ENCODE results near the gene ARHGAP6.

ARHGAP6 gene

DNA sequence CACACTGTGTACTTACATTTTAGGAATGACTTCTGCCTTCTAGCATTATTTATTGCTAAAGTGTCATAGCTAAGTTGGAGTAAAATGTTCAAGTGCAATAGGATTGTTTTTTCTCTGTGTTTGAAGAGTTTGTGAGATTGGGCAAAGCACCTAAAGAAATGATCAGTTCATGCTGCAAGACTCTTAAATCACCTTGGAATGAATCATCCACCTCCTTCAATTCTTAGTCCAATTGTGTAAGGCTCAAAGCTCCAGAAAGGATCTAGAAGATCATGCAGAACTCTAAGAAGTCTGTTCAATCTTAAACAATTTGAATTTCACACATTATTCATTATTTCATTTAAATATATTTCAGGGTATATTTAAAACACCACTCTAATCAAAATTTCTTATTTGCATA is 235.4 kb downstream of the ARHGAP6 start:
- DNase-seq (ENCODE audit: low read depth in 4 of 4, low spot score in 1 of 4): no peak

DNA sequence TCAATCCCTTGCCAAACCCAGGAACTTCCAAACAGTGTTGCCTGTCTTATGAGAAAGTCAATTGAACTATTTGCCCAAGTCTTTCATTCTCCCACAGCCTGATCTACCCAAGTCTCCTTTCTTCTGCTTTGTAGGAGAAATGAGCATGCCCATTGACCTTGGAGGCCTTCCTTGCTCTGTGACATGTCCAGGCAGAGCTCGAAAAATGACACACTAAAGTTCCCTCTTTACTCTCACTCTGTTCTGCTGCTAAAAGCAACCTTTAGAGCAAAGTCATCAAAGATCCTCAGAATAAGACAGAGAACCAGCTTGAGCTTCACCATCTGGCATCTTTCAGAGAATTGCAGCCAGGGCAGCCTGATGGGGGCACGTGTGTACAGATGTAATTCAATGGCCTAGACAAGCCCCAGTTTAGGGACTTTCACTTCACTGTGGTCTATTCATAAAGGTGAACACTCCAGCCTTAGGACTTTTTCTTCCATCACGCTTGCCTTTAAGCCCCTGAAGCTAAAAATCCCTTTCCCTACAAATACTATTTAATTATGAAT is 236.1 kb downstream of the ARHGAP6 start:
- no peak for DNase-seq (ENCODE audit: low read depth in 4 of 4, low spot score in 1 of 4)

DNA sequence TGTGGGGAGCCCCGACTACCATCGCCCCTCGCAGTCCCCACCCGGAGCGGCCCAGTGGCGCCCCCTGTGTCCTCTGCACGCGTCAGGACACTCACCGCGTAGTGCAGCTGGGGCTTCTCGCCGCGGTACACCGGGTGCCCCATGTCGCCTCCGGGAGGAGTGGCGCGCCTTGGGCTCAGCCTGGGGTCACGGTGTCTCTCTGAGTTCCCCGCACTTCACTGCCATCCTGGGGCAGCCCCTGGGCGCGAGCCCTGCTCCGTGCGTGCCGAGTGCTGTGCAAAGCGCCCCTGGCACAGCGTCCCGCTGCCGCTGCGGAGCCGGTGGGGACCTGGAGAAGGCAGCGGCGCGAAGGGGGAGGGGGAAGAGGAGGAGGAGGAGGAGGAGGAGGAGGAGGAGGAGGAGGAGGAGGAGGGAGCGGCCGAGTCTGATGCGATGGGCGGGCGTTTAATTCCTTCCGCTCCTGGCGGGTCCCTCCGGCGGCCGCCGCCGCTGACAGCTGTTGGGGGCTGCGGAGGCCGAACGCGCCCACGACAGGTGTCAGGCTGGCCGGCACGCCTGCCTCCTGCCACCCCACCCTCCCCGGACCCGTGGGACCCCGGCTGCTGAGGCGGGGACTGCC is 238.2 kb downstream of the ARHGAP6 start:
- DNase-seq (ENCODE audit: low read depth in 4 of 4, low spot score in 1 of 4): no peak

DNA sequence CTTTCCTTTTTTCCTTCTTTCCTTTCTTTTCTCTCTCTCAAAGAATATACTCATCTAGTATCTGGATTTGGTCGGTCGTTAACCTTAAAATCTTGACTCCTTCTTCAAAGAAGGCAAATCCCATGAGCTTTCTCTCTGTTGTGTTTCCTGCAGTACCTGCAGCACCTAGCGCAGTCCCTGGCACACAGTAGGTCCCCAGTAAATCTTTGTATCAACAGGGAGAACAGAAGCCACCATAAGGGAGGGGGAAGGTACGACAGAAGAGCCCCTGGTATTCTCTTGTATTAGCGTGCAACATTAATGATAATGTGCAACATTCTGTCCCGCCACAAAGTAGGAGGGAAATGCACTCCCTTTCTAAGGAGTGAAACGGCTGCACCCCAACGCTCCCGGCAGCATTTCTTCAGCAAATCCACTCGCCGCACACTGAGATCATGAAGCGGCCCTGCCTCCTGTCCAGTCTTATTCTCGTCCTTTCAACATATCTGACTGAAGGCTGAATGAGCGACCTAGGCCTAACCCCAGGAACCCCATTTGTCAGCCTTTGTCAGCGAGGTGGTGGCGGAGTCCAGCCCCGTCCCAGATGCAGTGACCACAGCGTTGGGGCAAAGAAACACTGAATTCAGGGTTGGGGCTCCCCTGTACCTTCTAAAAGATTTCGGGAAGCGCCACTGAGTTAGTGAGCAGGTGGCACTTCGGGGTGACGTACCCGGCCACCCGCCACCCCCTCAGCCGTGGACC is 238.8 kb downstream of the ARHGAP6 start:
- no peak for DNase-seq (ENCODE audit: low read depth in 4 of 4, low spot score in 1 of 4)

DNA sequence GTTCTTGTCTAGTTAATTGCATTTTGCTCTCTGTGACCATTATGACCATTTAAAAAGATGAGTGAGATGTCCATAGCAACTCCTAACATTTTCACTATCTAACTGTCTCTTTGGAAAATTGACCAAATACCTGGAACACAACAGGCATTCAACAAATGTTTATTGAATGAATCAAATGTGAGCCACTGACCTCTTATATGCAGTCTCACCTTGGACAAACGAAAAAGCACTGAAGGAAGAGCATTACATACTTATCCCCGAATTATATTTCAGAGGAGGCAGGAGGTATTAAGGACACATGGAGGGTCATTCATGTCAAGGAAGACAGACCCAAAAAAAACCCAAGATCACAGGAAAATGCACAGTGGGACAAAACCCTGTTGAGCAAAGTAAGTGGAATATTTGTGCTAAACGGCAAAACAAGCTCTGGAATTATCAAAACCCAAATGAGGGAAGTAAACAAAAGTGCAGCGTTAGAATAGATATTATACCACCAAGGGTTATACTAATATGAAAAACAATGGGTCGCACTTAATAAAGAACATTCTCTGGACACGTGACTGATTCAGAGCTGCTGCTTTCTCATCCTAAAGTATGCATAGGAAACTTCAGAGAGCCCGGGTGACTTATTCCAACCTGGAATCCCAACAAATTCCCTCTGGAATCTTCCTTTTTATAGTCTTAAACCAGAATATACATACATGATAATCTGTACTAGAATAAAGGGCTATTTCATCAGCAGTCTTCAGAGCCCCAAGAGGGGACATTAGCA is 240.6 kb downstream of the ARHGAP6 start:
- DNase-seq (ENCODE audit: low read depth in 4 of 4, low spot score in 1 of 4): no peak

DNA sequence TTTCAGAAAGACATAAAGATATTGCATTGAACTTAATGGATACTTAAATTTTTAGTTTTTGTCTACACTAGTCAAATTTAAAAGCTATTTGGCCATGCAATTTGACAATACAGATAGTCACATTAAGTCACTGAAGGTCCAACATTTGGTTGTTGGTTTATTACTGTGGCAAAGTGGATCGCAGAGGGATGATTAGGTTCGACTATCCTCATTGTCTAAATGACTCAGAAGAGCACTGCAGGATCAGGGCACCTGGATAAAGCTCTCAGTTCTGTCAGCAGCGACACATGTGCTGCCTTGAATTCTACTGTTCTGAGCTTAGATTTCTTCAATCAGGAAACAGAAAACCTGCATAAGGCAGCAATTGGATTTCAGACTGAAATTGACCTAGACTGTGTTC is 241.8 kb downstream of the ARHGAP6 start:
- no peak for DNase-seq (ENCODE audit: low read depth in 4 of 4, low spot score in 1 of 4)

DNA sequence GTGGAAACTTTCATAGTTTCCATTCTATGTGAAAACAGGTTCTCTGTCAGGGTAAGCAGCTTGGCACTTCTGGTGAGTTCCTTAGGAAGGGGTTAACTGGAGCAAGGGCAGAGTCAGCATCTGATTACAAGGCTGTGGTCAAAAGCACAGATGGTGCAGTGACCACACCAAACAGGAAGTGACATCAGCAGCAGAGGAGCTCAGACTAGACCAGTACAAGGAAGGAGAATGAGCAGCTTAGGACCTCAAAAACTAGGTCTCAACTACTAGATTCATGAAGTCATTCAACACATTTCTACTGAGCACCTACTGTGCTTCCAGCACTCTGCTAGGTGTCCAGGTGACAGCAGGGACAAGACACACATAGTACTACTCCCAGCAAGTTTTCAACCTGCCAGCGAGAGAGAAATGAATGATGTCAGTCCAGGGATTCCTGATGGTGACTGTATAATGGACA is 242.3 kb downstream of the ARHGAP6 start:
- DNase-seq (ENCODE audit: low read depth in 4 of 4, low spot score in 1 of 4): no peak

DNA sequence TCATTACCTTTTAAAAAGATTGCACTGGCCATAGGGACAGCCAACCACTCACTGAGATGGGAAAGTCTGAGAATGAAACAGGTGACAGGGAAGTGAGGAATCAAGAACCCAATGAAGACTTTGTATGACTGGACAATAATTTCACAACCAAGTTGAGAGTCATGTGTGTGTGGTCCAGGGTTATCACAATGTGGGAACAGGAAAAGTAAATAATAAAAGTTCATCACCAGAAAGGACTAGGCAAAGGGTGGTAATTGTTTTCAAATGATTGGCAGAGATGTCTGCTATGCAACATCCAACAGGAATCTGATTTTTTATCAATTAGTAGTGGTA is 243.2 kb downstream of the ARHGAP6 start:
- DNase-seq (ENCODE audit: low read depth in 4 of 4, low spot score in 1 of 4): no peak

DNA sequence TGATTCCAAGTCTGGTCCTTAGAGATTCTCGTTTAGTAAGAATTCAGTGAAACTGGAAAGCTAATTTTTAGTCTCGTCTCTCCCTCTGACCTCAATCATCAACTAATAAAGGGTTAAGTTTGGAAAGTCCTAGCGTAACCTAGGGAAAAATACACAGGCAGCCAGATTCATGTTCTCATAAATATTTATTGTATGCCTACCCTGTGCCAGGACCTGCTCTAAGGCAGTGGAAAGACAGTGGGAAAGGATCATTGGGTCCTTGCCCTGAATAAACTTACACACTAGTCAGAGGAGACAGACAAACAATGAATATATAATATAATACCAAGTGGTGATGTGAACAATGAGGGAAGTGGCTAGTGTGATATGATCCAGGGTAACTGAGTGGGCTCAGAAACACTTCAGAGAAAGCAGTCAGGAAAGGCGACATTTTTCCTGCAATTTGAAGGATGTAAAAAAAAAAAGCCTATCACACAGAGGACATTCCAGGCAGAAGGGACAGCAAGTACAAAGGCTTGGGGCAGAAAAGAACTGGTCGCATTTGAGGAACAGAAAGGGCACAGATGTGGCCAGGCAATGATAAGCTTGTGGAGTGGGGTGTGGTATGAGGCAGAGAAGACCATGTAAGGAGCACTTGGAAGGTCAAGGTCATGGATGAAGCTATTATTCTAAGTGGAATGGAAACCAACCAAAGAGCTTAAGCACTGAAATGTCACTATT is 243.8 kb downstream of the ARHGAP6 start:
- no peak for DNase-seq (ENCODE audit: low read depth in 4 of 4, low spot score in 1 of 4)

DNA sequence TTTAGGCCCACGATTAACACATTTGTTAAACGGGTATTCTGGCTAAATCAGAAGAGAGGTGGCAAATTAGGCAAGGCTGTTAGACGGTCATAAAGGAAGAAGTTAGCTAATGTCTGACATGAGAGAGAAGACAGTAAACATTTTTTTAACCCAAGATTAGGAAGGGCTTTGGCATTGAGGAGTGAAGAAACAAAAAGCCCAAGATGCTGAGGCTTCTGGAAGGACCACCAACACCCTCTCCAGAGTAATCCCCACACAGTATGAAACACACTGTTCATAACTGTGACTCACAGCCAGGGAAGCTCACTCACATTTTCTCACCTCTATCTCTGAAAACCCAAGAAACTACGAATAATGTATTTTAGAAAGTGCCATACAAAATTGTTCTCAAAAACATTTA is 244.9 kb downstream of the ARHGAP6 start:
- no peak for DNase-seq (ENCODE audit: low read depth in 4 of 4, low spot score in 1 of 4)

DNA sequence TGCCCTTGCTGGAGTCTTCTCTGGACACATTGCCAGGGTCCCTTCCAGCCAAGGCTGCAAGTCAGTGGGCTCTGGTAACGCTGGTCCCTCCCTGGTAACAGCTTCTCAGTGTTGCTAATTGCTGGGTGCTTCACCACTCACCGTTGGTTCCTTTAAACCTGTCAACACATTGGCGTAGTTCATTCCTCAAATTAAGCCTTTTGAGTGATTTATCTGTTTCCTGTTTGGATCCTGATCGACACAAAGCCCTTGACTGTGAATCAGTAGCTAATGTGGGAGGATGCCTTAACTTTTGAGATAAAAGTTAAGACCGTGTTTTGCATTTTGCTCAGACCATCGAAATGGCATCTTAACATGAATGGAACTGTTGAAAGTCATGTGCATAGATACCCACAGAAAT is 246.6 kb downstream of the ARHGAP6 start:
- DNase-seq (ENCODE audit: low read depth in 4 of 4, low spot score in 1 of 4): no peak

DNA sequence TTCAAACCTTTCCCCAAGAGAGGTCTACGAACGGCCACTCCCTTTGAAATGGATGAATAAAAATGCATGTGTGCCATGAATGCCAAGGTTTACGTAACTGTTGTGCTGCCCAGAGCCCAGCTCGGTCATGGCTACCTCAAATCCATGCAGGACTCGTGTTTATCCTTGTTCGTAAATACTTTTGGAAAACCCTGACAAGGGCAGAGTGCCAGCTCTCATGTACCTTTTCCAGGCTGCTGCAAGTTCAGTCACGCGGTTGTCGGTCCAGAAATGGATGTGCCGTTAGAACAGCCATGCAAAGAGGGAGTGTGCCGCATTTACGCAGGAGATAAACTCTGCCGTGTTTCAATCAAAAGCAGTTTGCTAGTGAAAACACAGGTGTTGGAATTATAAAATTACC is 249.1 kb downstream of the ARHGAP6 start:
- no peak for DNase-seq (ENCODE audit: low read depth in 4 of 4, low spot score in 1 of 4)

DNA sequence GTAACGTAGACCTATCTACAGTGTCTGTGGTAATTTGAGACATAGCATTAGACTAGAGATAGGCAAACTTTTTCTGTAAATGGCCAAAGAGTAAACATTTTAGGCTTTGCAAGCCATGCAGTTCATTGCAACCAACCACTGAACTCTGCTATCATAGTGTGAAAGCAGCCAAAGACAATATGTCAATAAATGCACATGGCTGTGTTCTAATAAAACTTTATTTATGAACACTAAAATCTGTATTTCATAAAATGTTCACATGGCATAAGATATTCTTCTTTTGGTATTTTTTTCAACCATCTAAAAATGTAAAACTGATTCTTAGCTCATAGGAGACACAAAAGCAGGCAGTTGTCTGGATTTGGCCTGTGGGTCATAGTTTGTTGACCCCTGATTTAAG is 251.6 kb downstream of the ARHGAP6 start:
- DNase-seq (ENCODE audit: low read depth in 4 of 4, low spot score in 1 of 4): no peak

DNA sequence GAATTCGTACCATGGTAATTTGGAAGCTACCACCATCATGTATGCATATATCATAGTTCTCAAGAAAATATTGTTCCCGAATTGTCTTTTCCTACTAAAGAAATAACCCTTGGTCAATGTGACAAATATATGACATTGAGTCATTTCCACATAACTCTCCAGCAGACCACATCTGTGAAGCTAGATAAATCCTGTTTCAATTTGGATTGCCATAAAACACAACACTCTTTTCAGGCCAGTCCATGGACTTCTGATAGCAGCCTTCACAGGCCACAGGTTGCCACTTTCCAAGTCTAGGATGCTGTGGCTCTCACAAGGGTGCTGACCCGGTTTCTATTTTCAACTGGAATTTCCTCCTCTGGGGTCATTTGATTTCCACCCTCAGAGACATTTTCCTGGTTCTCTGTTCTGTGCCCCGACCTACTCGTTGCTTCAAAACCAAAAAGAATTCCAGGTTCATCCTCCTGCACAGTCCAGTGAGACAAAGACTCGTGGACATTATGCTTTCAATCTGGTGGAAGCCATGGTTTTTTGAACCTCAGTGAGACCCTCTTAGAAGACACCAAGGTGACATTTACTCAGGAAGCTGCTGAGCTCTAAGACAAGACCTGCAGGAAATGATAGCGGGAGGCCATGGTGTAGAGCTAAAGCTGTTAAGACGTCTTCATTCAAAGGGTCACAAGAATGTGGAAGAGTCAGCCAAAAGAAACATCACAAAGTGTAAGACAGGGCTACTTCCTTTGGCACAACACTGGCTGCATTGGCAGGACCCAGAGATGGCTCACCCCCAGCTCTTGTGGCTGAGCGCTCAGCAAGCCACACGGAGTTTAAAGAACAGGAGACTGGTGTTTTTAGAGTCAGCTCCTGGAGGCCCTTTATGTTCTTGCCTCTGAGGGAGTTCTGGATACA is 252.8 kb downstream of the ARHGAP6 start:
- DNase-seq (ENCODE audit: low read depth in 4 of 4, low spot score in 1 of 4): no peak

DNA sequence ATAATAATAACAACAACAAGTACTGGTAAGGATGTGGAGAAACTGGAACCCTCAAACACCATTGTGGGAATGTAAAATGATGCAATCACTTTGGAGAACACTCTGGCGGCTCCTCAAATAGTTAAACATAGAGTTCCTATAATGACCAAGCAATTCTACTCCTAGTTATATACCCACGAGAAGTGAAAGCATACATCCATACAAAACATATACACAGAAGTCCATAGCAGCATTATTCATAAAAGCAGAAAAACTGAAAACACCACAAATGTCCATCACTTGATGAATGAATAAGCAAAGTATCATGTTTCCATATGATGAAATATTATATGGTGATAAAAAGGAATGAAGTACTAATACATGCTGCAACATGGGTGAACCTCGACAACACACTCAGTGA is 255.8 kb downstream of the ARHGAP6 start:
- no peak for DNase-seq (ENCODE audit: low read depth in 4 of 4, low spot score in 1 of 4)

DNA sequence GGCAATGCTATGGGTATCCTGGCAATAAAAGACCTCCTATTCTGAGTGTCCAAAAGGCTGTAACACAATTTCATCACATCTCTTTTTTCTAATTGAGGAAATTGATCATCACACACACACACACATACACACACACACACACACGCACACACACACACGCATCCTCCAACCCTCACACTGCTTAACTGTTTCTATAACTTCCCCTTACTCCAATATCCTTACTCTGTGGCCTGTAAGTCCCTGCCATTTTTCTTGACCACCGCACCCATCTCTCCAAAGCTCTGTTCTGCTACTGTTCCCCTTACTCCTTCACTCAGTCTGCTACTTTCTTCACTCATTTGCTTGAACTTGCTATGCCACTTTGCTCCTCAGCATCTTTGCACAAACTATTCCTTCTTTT is 256.9 kb downstream of the ARHGAP6 start:
- DNase-seq (ENCODE audit: low read depth in 4 of 4, low spot score in 1 of 4): no peak

DNA sequence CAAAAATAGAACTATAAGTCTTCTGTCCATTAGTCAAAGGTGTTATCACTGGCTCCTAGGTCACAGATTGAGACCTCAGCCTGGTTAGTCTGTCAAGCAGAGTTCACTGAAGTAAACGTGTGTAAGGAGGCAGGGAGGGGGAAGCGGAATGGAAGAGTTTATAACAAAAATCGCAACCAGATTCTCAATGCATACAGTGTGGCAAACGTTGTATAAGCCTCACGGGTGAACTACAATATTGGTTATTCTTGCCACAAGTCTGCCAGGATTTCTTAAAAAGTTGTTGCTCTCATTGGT is 257.7 kb downstream of the ARHGAP6 start:
- no peak for DNase-seq (ENCODE audit: low read depth in 4 of 4, low spot score in 1 of 4)

DNA sequence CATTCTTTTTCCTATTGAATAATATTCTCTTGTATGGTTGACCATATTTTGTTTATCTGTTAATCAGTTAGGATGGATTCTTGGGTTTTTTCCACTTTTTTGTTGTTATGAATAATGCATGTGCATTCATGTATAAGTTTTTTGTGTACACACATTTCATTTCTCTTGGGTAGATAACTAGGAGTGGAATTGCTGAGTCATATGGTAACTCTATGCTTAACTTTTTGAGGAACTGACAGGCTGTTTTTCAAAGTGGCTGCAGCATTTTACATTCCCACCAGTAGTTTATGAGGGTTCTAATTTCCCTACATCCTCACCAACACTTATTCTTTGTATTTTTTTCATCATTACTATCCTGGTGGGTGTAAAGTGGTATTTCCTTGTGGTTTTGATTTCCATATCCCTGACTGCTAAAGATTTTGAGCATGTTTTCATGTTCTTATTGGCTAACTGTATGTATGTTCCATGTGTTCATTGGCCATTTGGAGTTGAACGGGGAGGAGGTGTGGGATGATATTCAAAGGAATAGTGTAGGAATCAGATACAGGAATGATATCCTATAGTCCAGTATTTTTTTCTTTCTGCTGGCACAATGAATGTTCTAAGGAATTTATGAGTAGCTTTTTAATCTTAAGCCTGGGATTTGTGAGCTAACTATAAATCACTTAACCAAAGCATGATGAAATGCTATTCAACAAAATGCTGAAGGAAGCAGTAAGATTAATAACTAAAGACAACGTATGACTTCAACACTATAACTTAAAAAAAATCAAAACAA is 258.2 kb downstream of the ARHGAP6 start:
- no peak for DNase-seq (ENCODE audit: low read depth in 4 of 4, low spot score in 1 of 4)

DNA sequence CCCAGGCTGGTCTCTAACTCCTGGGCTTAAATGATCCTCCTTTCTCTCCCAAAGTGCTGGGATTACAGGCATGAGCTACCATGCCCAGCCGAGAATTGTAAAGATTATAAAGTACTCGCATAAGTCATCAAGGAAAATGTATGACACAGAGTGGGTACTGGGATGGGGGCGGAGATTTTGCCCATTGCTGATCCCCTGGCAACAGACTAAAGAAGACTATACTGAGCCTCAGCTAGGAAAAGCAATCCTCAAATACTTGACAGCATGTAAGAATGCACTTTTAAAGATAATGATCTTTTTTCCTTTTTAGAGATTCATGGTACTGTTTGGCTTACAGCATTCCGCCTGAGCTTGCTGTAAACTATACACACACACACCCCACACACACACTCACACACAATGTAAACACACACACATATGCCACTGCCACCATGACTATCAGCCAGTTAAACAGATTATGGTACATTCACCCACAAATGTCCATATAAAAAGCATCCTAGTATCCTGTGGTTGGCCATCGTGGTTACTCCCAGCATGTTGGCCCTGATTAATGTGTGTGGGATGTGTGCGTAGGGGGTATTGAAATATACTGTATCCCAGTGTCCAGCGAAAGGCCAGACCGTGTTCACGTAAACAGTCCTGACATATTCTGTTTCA is 259.5 kb downstream of the ARHGAP6 start:
- DNase-seq (ENCODE audit: low read depth in 4 of 4, low spot score in 1 of 4): no peak

All from stimulated activated CD4-positive, alpha-beta T cell treated with anti-CD3 and anti-CD28 coated beads, Interleukin-1b, Interleukin-23, amount 100 ng/mL, for 24 hours (primary cell).